ENCODE measurements around the gene NME7.

DNA sequence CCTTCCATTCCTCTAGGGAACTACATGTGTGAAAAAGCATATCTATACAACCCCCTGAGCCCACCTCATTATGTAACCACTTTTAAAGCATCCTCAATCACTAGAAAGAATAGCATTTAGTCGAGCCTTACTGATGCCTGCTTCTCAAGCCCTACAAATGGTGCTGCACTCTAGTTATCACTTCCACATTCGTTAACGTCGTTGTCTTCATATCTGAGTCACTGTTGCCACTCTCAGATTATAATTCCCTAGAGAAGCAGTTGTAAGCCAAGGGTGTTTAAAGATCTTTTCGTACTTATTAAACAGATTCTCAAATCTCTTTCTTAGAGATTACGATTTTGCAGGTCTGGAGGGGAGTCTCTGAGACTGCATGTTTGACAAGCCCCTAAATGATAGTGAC is 244.6 kb downstream of the NME7 start:
- TF ChIP-seq CTCF (conservative IDR thresholded peaks at IDR 0.05; ENCODE audit: low read depth, low read length) (no peak), EZH2 (IDR thresholded peaks at IDR 0.05; ENCODE audit: borderline replicate concordance, low read depth, low read length, poor library complexity, severe bottlenecking) (no peak)

All from A673 (cell line).